ENCODE measurements around the gene CPEB4. TPM values are rescaled to one million over a fixed set of nuclear protein-coding genes. Genes with fewer than 3 reads are reported as not detected.

The CPEB4 gene
- total and polyA plus RNA-seq, 2 of the 8 experiments (the other 6 are each of a cell fraction or from before 2014, with no cell fraction given), result 8.4 to 13.4 TPM

DNA sequence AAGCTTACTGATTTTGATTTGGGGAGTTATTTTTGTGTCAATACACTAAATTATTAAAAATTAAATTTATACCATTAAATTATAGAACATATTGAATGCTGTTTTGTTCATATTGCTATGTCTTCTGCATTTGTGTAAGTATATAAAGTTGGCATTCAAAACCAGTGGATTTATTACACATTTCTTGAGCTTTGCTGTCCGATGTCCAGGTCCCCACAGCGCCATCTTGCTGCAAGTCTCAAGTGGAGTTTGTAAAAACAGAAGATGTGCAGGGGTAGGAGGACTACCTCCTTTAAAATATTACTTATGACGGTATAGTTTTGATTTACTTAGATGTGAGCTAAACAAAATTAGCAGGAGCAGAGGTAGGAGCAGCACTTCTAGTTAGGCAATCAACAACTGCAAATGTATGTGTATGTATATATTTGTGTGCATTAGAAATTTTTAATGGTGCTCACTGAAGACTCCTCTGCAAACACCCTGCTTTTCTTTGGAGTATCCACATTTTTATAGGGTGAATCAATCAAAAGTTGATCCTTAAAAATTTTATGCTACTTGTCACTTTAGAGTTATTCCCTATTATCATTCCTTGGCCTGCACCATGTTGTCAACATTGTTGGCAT is 37.4 kb downstream of the CPEB4 start:
- Histone ChIP-seq H3K9ac (replicated peaks in 1 of 4; ENCODE audit: extremely low read depth in 1 of 4, low read depth in 3 of 4, low read length in 3 of 4) (no peak overlapping the region), H2AFZ (ENCODE audit: low read length) (no peak overlapping the region), H2BK120ac (replicated peaks; ENCODE audit: low read depth, low read length) (no peak overlapping the region), H3K18ac (ENCODE audit: extremely low read depth, low read length) (no peak overlapping the region), H3K56ac (replicated peaks; ENCODE audit: insufficient read length, low read depth, low read length) (no peak overlapping the region), H2BK15ac (ENCODE audit: low read length) (no peak overlapping the region), H3K79me1 (ENCODE audit: low read depth, low read length) (0 out of 2 replicates have a peak, but pooled peaks cover 3% of the 10 kb centered on the region), H3K4me3 (ENCODE audit: extremely low read depth in 1 of 4, insufficient read depth in 2 of 4, low read depth in 3 of 4, low read length in 4 of 4) (no peak overlapping the region), H2AK5ac (ENCODE audit: low read depth, low read length) (no peak overlapping the region), H3K27ac (ENCODE audit: low read depth, low read length) (no peak overlapping the region), H3K4me1 (replicated peaks in 1 of 4; ENCODE audit: control insufficient read depth in 3 of 4, insufficient read depth in 4 of 4, low read length in 3 of 4) (peaks cover 0 to 17% (median 4%) of the 10 kb centered on the region in 4 experiments; a peak in 4 of 7 replicates), H2BK12ac (ENCODE audit: low read depth, low read length) (no peak overlapping the region; the same call in 1 of the 2 replicates), H4K5ac (ENCODE audit: insufficient read length, low read depth, low read length) (no peak overlapping the region), H3K23ac (ENCODE audit: insufficient read length) (no peak overlapping the region), H3K14ac (ENCODE audit: insufficient read length) (no peak overlapping the region), H3K9me3 (ENCODE audit: insufficient read depth in 2 of 2, low read depth in 1 of 2, low read length in 1 of 2) (no peaks in the 10 kb centered on the region), H2BK5ac (ENCODE audit: low read depth, low read length) (no peak overlapping the region), H3K4me2 (ENCODE audit: insufficient read depth in 1 of 2, low read depth in 2 of 2, low read length in 2 of 2) (no peak overlapping the region), H4K91ac (replicated peaks; ENCODE audit: insufficient read length, low read length) (no peak overlapping the region), H4K20me1 (replicated peaks in 1 of 2; ENCODE audit: control insufficient read depth in 1 of 2, insufficient read depth in 2 of 2, low read length in 2 of 2) (no peaks in the 10 kb centered on the region), H2BK20ac (ENCODE audit: low read length) (no peak overlapping the region), H3K23me2 (ENCODE audit: low read depth, low read length) (no peaks in the 10 kb centered on the region), H3K79me2 (ENCODE audit: control insufficient read depth in 1 of 2, insufficient read depth in 2 of 2, low read length in 2 of 2) (peaks cover 0 to 15% of the 10 kb centered on the region in 2 experiments; a peak in 2 of 4 replicates), H3K27me3 (replicated peaks in 1 of 4; ENCODE audit: control insufficient read depth in 3 of 4, extremely low read depth in 1 of 4, insufficient read depth in 3 of 4, low read length in 3 of 4) (no peaks in the 10 kb centered on the region), H4K8ac (ENCODE audit: extremely low read depth, insufficient read depth, low read length) (no peak overlapping the region), H3K4ac (replicated peaks; ENCODE audit: insufficient read length, low read depth, low read length) (no peak overlapping the region), H3K36me3 (ENCODE audit: control insufficient read depth in 2 of 4, insufficient read depth in 4 of 4, low read length in 3 of 4) (no peaks in the 10 kb centered on the region)
- FAIRE-seq (peak; percentile 42), DNase-seq (ENCODE audit: low read depth in 1 of 2, low spot score in 2 of 2) (no peak)
- WGBS, 2 experiments (ENCODE audit: extremely low coverage in 1 of 2, insufficient coverage in 1 of 2, insufficient read length in 1 of 2, insufficient replicate concordance in 2 of 2, low coverage in 1 of 2, low lambda C conversion rate in 2 of 2, missing lambda C conversion rate in 1 of 2), result 35% methylated on average over 3 of the region's 3 CpGs; no CpG with 5 or more reads in 1 of the 2 experiments
- POLR2A ChIA-PET (ENCODE audit: partially characterized antibody), result interaction anchor here (1.0 to 1.8 kb wide), 5 partner anchors 12 to 310 kb away, joined by 3 to 11 read pairs (median 3); no protein-coding TSS in a partner anchor
- CTCF ChIA-PET (ENCODE audit: partially characterized antibody), result interaction anchor here (0.6 to 2.3 kb wide), 54 partner anchors 8 to 488 kb away, joined by 3 to 13 read pairs (median 4); partner anchors contain the start of gene CPEB4
- TF ChIP-seq, protein P1, sequence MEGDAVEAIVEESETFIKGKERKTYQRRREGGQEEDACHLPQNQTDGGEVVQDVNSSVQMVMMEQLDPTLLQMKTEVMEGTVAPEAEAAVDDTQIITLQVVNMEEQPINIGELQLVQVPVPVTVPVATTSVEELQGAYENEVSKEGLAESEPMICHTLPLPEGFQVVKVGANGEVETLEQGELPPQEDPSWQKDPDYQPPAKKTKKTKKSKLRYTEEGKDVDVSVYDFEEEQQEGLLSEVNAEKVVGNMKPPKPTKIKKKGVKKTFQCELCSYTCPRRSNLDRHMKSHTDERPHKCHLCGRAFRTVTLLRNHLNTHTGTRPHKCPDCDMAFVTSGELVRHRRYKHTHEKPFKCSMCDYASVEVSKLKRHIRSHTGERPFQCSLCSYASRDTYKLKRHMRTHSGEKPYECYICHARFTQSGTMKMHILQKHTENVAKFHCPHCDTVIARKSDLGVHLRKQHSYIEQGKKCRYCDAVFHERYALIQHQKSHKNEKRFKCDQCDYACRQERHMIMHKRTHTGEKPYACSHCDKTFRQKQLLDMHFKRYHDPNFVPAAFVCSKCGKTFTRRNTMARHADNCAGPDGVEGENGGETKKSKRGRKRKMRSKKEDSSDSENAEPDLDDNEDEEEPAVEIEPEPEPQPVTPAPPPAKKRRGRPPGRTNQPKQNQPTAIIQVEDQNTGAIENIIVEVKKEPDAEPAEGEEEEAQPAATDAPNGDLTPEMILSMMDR (IDR thresholded peaks at IDR 0.05; ENCODE audit: control extremely low read depth in 1 of 3, insufficient read depth in 1 of 3, low read depth in 1 of 3, low read length in 3 of 3), result peak; percentile 55 to 60 (median 58)

Data from H1 (cell line).